OCI-LY7 (cell line): Measurements from ENCODE around the gene KDM1A. TPM values are rescaled to one million over a fixed set of nuclear protein-coding genes. Genes with fewer than 3 reads are reported as not detected.

Experiments
- BruUV-seq: library from RNA; stranded (reverse); fragments of 400-500 nt; replicated peaks from 2 replicates; lab custom pipeline; 2021; lab: Mats Ljungman, UMichigan
- CTCF ChIA-PET: fragments of 300-600 bp; sonication (Branson Sonifier 250); formaldehyde crosslinking; loops from one replicate; lab custom pipeline; 2022; ENCODE audit warnings: antibody characterized with exemption; ENCODE audit not compliant: unreplicated experiment; lab: Charles Lee
- POLR2A ChIA-PET: fragments of 300-600 bp; sonication (Branson Sonifier 250); formaldehyde crosslinking; loops from one replicate; lab custom pipeline; 2022; ENCODE audit warnings: antibody characterized with exemption; lab: Charles Lee
- DNase-seq: peaks from one replicate; pipeline ENCODE4 v3.0.0-alpha.2; 2015; ENCODE audit warnings: low spot score
- H2AFZ ChIP-seq: fragments of 200-600 bp; sonication (generic), shearing (Covaris generic); 2 replicates; pipeline ENCODE4 v1.6.1; 2014; ENCODE audit warnings: mild to moderate bottlenecking, antibody characterized with exemption, low read length, moderate library complexity
- H3K27ac ChIP-seq: fragments of 200-600 bp; sonication (generic); 2 replicates; pipeline ENCODE4 v1.5.1; 2014; ENCODE audit warnings: mixed run types, low read depth, mild to moderate bottlenecking, moderate library complexity, low read length, inconsistent platforms; ENCODE audit not compliant: poor library complexity, severe bottlenecking
- H3K36me3 ChIP-seq: fragments of 200-600 bp; sonication (generic); 2 replicates; pipeline ENCODE4 v1.6.1; 2014; ENCODE audit warnings: mild to moderate bottlenecking, antibody characterized with exemption, low read length, moderate library complexity, mixed read lengths; ENCODE audit not compliant: insufficient read depth
- H3K4me1 ChIP-seq: fragments of 200-600 bp; sonication (generic); 2 replicates; pipeline ENCODE4 v1.5.1; 2014; ENCODE audit warnings: mild to moderate bottlenecking, low read length; ENCODE audit not compliant: insufficient read depth, poor library complexity, severe bottlenecking
- H3K4me2 ChIP-seq: fragments of 200-600 bp; sonication (generic); 2 replicates; pipeline ENCODE4 v1.6.1; 2014; ENCODE audit warnings: mild to moderate bottlenecking, low read length
- H3K4me3 ChIP-seq: fragments of 200-600 bp; sonication (generic); 2 replicates; pipeline ENCODE4 v1.5.1; 2014; ENCODE audit warnings: mild to moderate bottlenecking, low read depth, low read length; ENCODE audit not compliant: poor library complexity, severe bottlenecking
- H3K79me2 ChIP-seq: fragments of 200-600 bp; sonication (generic); 2 replicates; pipeline ENCODE4 v1.6.1; 2016; ENCODE audit warnings: low read depth, mild to moderate bottlenecking, low read length, moderate library complexity, mixed read lengths; ENCODE audit not compliant: insufficient read depth
- H3K9me2 ChIP-seq: fragments of 200-600 bp; sonication (generic); 2 replicates; pipeline ENCODE4 v1.6.1; 2016; ENCODE audit warnings: mild to moderate bottlenecking, low read length, mixed read lengths; ENCODE audit not compliant: insufficient read depth
- H3K9me3 ChIP-seq: fragments of 200-600 bp; sonication (generic); 2 replicates; pipeline ENCODE4 v1.6.1; 2014; ENCODE audit warnings: mild to moderate bottlenecking, mixed run types, low read length, mixed read lengths
- H4K20me1 ChIP-seq: fragments of 200-600 bp; sonication (generic); 2 replicates; pipeline ENCODE4 v1.6.1; 2014; ENCODE audit warnings: mild to moderate bottlenecking, antibody characterized with exemption, low read length, moderate library complexity, mixed read lengths; ENCODE audit not compliant: insufficient read depth
- CTCF ChIP-seq: fragments of 200-600 bp; sonication (generic); conservative IDR thresholded peaks from 2 replicates; pipeline ENCODE4 v1.5.1; 2014; ENCODE audit warnings: mild to moderate bottlenecking, antibody characterized with exemption, low read length, moderate library complexity, mixed read lengths
- EZH2phosphoT487 ChIP-seq: fragments of 200-600 bp; sonication (generic); IDR thresholded peaks from 2 replicates; pipeline ENCODE4 v1.6.1; 2018; ENCODE audit warnings: low read depth, borderline replicate concordance, mild to moderate bottlenecking, mixed run types, antibody characterized with exemption, low read length, moderate library complexity, mixed read lengths
- intact Hi-C: fragments of 100-400 bp; cut with micrococcal nuclease; formaldehyde crosslinking; loops from one replicate; pipeline ENCODE4 v1.10.0; 2022; ENCODE audit not compliant: unreplicated experiment
- total RNA-seq, 2 experiments: library from RNA; depleted of rRNA in 1 of 2; stranded (reverse); fragments of >200 nt in 1 of 2; shearing (Covaris generic) in 1 of 2; gene quantifications; 2 replicates each; pipeline ENCODE4 v1.2.3, GENCODE V29; 2014 to 2022

KDM1A gene
- total RNA-seq, 2 experiments from 2014 or later, result 88.8 to 95.5 TPM

GRCh38 chr1:22971161-22971560 lies 48.1 kb upstream of the KDM1A start:
- Histone ChIP-seq H3K4me3 (no peak overlapping the region), H3K79me2 (no peaks in the 10 kb centered on the region), H2AFZ (no peak overlapping the region), H3K9me2 (no peaks in the 10 kb centered on the region), H4K20me1 (no peaks in the 10 kb centered on the region), H3K9me3 (no peaks in the 10 kb centered on the region), H3K4me2 (no peak overlapping the region), H3K36me3 (no peaks in the 10 kb centered on the region), H3K4me1 (no peaks in the 10 kb centered on the region), H3K27ac (no peak overlapping the region)
- no peak for TF ChIP-seq EZH2phosphoT487
- no peak for TF ChIP-seq CTCF
- DNase-seq, result no peak
- BruUV-seq, result no TSS peak
- CTCF ChIA-PET, result no interaction called here
- POLR2A ChIA-PET, result interaction anchor here (0.6 kb wide), 1 partner anchor 240 kb away, joined by 3 read pairs; no protein-coding TSS in a partner anchor
- intact Hi-C loops, result no loop called here

- Histone ChIP-seq H3K4me1 (no peaks in the 10 kb centered on the region), H2AFZ (no peak overlapping the region), H4K20me1 (no peaks in the 10 kb centered on the region), H3K9me2 (no peaks in the 10 kb centered on the region), H3K4me3 (no peak overlapping the region), H3K79me2 (no peaks in the 10 kb centered on the region), H3K36me3 (no peaks in the 10 kb centered on the region), H3K27ac (no peak overlapping the region), H3K9me3 (no peaks in the 10 kb centered on the region), H3K4me2 (no peak overlapping the region)
- ChIA-PET POLR2A (no interaction called here), CTCF (no interaction called here)
- no peak for DNase-seq
- TF ChIP-seq CTCF (no peak), EZH2phosphoT487 (no peak)
- no TSS peak for BruUV-seq
- intact Hi-C loops, result no loop called here
Measured at GRCh38 chr1:22971611-22972405, 47.5 kb upstream of the KDM1A start.

- H4K20me1 ChIP-seq, result no peaks in the 10 kb centered on the region
- H2AFZ ChIP-seq, result no peak within 1 kb of the TSS
- no peak within 1 kb of the TSS for H3K4me3 ChIP-seq
- no peaks in the 10 kb centered on the region for H3K36me3 ChIP-seq
- intact Hi-C loops, result no loop called here
- H3K4me2 ChIP-seq, result no peak within 1 kb of the TSS
- CTCF ChIA-PET, result no interaction called here
- no peak for TF ChIP-seq EZH2phosphoT487
- TF ChIP-seq CTCF, result no peak
- DNase-seq, result no peak
- POLR2A ChIA-PET, result no interaction called here
- H3K4me1 ChIP-seq, result no peaks in the 10 kb centered on the region
- H3K79me2 ChIP-seq, result no peaks in the 10 kb centered on the region
- H3K9me2 ChIP-seq, result no peaks in the 10 kb centered on the region
- H3K9me3 ChIP-seq, result no peaks in the 10 kb centered on the region
- BruUV-seq, result no TSS peak
- H3K27ac ChIP-seq, result no peak within 1 kb of the TSS
Measured at GRCh38 chr1:22972760-22973159, 46.5 kb upstream of the KDM1A start, which contains the start of gene LACTBL1. LACTBL1 (minus strand) TSS chr1:22972866; CDS start chr1:22972316, 550 bp downstream.
